Vagina (tissue), 2 donors: Measurements from ENCODE around the gene ASMT. TPM values are rescaled to one million over a fixed set of nuclear protein-coding genes. Genes with fewer than 3 reads are reported as not detected.

Source experiments
- DNase-seq, 2 donors: peaks; one replicate each; pipeline ENCODE4 v3.0.0-alpha.2; 2017; ENCODE audit errors: extremely low spot score in 2 of 2
- H3K27ac ChIP-seq: fragments of 200-600 bp; sonication (generic); one replicate; pipeline ENCODE4 v1.5.1; 2019
- H3K27me3 ChIP-seq: fragments of 200-600 bp; sonication (generic); one replicate; pipeline ENCODE4 v1.5.1; 2019
- H3K36me3 ChIP-seq, 2 donors: fragments of 200-600 bp; sonication (generic); one replicate each; pipeline ENCODE4 v1.5.1; 2017 to 2019
- H3K4me1 ChIP-seq: fragments of 200-600 bp; sonication (generic); one replicate; pipeline ENCODE4 v1.5.1; 2019
- H3K4me3 ChIP-seq, 2 donors: fragments of 200-600 bp; sonication (generic); 1 replicate in 1 of 2; 2 replicates in 1 of 2; pipeline ENCODE4 v1.5.1; 2016 to 2019
- H3K9me3 ChIP-seq: fragments of 200-600 bp; sonication (generic); one replicate; pipeline ENCODE4 v1.5.1; 2019
- POLR2A ChIP-seq, 2 donors: fragments of 450-650 bp; IDR thresholded peaks; one replicate each; pipeline ENCODE4 v1.6.1; 2017; ENCODE audit warnings: antibody characterized with exemption in 2 of 2, mild to moderate bottlenecking in 2 of 2, moderate library complexity in 2 of 2
- POLR2AphosphoS5 ChIP-seq, 2 donors: sonication (generic); formaldehyde crosslinking; IDR thresholded peaks; one replicate each; pipeline ENCODE4 v1.9.0; 2017; ENCODE audit warnings: antibody characterized with exemption in 2 of 2, mild to moderate bottlenecking in 2 of 2, low read depth in 1 of 2; ENCODE audit not compliant: insufficient read depth in 1 of 2
- intact Hi-C: fragments of 100-400 bp; cut with DNase I; formaldehyde crosslinking; loops from one replicate; pipeline ENCODE4 v1.15.1; 2023
- total RNA-seq: library from RNA; depleted of rRNA; stranded (reverse); fragments of >200 nt; gene quantifications from one replicate; pipeline ENCODE4 v1.2.3, GENCODE V29; 2016
- TF ChIP-seq, protein P1 (sequence below), 3 experiments: fragments of 450-650 bp in 2 of 3; fragments of 200-600 bp in 1 of 3; sonication (generic) in 1 of 3; IDR thresholded peaks; one replicate each; pipeline ENCODE4 v1.5.1; 2017 to 2019; ENCODE audit warnings: antibody characterized with exemption in 3 of 3, mild to moderate bottlenecking in 2 of 3, moderate library complexity in 2 of 3

The ASMT gene
- total RNA-seq, 1 donor from 2014 or later, result not detected

DNA sequence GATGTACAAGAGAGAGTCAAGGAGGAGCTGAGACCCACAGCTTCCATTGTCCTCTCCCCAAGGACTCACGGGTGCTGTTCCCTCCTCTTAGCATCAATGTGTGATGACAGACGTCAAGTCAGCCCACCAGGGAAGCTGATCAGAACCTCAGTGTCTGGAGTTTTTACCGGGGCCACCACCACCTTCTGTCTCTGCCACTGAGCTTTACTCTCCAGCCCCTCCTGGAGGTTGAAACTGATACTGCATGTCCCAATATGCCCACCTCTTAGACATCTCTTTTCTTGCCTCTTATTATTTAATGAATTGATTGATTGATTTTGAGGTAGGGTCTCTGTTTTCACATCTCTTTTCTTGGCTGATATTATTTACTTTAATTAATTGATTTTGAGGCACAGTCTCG is 33.7 kb upstream of the ASMT start:
- Histone ChIP-seq H3K4me3 (no peak overlapping the region), H3K27ac (no peak overlapping the region), H3K27me3 (no peaks in the 10 kb centered on the region), H3K9me3 (no peaks in the 10 kb centered on the region), H3K36me3 (no peaks in the 10 kb centered on the region), H3K4me1 (no peaks in the 10 kb centered on the region)
- TF ChIP-seq POLR2AphosphoS5 (IDR thresholded peaks at IDR 0.05; ENCODE audit: insufficient read depth in 1 of 2, low read depth in 1 of 2), result no peak
- TF ChIP-seq, protein P1, sequence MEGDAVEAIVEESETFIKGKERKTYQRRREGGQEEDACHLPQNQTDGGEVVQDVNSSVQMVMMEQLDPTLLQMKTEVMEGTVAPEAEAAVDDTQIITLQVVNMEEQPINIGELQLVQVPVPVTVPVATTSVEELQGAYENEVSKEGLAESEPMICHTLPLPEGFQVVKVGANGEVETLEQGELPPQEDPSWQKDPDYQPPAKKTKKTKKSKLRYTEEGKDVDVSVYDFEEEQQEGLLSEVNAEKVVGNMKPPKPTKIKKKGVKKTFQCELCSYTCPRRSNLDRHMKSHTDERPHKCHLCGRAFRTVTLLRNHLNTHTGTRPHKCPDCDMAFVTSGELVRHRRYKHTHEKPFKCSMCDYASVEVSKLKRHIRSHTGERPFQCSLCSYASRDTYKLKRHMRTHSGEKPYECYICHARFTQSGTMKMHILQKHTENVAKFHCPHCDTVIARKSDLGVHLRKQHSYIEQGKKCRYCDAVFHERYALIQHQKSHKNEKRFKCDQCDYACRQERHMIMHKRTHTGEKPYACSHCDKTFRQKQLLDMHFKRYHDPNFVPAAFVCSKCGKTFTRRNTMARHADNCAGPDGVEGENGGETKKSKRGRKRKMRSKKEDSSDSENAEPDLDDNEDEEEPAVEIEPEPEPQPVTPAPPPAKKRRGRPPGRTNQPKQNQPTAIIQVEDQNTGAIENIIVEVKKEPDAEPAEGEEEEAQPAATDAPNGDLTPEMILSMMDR (IDR thresholded peaks at IDR 0.05), result peak in 2 of 3 experiments; percentile 30 to 40
- TF ChIP-seq POLR2A (IDR thresholded peaks at IDR 0.05), result no peak
- peak in 1 of 2 donors; percentile 31 for DNase-seq
- intact Hi-C loops, result no loop called here

DNA sequence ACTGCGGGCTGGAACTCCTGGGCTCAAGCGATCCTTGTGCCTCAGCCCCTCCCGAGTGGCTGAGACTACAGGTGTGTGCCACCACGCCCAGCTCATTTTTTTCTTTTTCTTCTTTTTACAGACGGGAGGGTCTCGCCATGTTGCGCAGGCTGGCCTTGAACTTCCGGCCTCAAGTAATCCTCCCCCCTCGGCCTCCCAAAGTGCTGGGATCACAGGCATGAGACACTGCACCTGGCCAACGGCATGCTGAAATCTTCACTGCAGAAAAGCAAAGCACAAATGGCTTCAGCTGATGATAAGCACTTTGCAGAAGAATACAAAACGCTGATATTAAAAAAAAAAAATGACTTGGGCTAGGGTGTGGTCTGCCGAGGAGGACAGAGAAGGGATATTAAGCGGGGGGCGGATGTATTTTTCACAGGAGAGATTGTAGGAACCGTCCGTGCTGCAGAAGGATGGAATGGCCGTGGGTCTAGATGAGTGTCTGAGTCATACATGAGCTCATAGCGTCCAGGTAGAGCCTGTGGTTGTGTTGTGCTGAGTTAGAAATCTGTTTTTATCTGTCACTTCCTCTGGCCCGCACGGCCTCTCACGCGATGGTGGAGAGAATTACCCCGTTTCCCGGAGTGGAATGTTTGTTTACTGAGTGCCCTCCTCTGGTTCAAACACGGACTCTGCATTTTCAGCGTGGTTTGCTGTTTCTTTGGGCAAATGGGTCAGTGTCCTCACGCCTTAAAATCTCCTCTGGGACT is 32.0 kb upstream of the ASMT start:
- intact Hi-C loops, result no loop called here
- peak in 1 of 2 donors; percentile 34 for DNase-seq

DNA sequence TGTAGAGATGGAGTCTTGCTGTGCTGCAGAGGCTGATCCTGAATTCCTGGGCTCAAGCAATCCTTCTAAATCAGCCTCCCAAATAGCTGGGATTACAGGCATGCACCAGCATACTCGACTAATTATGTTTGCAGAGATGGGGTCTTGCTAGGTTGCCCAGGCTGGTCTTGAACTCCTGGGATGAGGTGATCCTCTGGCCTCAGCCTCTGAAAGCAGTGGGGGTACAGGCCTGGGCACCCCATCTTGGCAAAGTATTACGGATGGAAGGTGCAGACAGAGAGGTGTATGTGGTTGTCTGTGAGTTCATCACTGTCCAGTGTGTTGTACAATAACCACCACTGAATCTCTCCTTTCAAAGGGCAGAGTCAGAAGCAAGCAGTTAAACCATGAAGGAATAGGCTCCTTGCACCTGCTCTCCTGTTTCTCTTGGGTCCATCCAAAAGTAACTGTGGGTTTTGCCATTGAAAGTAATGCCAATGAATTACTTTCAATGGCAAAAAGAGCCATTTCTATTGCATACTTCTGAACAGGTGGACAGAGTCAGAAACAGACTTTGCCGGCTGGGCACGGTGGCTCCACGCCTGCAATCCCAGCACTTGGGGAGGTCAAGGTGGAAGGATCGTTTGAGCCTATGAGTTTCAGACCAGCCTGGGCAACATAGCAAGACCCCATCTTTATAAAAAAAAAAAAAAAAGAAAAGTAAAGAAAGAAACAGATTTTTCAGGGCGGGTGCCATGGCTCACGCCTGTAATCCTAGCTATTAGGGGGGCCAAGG is 30.4 kb upstream of the ASMT start:
- Histone ChIP-seq H3K27me3 (no peaks in the 10 kb centered on the region), H3K4me1 (no peaks in the 10 kb centered on the region), H3K9me3 (no peaks in the 10 kb centered on the region), H3K4me3 (no peak overlapping the region), H3K27ac (no peak overlapping the region), H3K36me3 (no peaks in the 10 kb centered on the region)
- intact Hi-C loops, result no loop called here
- peak in 1 of 2 donors; percentile 28 for DNase-seq
- TF ChIP-seq POLR2A (IDR thresholded peaks at IDR 0.05), result no peak
- no peak for TF ChIP-seq POLR2AphosphoS5 (IDR thresholded peaks at IDR 0.05; ENCODE audit: insufficient read depth in 1 of 2, low read depth in 1 of 2)
- TF ChIP-seq, protein P1 (IDR thresholded peaks at IDR 0.05), result no peak

More for the DNA sequence above, 32.0 kb upstream of the ASMT start:
- Histone ChIP-seq H3K27ac (no peak overlapping the region), H3K36me3 (no peaks in the 10 kb centered on the region), H3K4me1 (no peaks in the 10 kb centered on the region), H3K4me3 (no peak overlapping the region), H3K27me3 (no peaks in the 10 kb centered on the region), H3K9me3 (no peaks in the 10 kb centered on the region)
- TF ChIP-seq POLR2AphosphoS5 (IDR thresholded peaks at IDR 0.05; ENCODE audit: insufficient read depth in 1 of 2, low read depth in 1 of 2) (no peak), POLR2A (IDR thresholded peaks at IDR 0.05) (no peak)
- TF ChIP-seq, protein P1 (IDR thresholded peaks at IDR 0.05), result no peak

DNA sequence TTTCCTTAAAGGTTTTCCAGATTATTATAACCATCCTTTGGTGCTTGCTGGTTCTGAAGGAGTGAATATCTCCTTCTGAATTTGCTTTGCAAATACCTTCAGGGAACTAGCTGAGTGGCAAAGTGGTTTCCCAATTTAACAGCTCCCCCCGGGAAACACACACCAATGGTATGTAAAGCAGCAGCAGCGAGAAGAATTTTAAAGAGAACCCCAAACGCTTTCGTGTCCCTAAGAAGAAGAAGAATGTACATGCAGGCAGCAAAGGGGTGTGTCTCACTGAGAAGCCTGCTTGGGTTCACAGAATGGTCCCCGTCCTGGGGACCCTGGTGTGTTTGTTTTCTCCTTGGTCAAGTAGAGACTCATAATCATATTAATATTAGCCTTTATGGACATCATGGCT is 27.7 kb upstream of the ASMT start:
- no peak overlapping the region for H3K4me3 ChIP-seq
- no peaks in the 10 kb centered on the region for H3K27me3 ChIP-seq
- peak in 1 of 2 donors; percentile 14 for DNase-seq
- no peaks in the 10 kb centered on the region for H3K9me3 ChIP-seq
- intact Hi-C loops, result no loop called here
- H3K4me1 ChIP-seq, result no peaks in the 10 kb centered on the region
- H3K36me3 ChIP-seq, result no peaks in the 10 kb centered on the region
- TF ChIP-seq POLR2AphosphoS5 (IDR thresholded peaks at IDR 0.05; ENCODE audit: insufficient read depth in 1 of 2, low read depth in 1 of 2) (no peak), POLR2A (IDR thresholded peaks at IDR 0.05) (no peak)
- TF ChIP-seq, protein P1 (IDR thresholded peaks at IDR 0.05), result no peak
- no peak overlapping the region for H3K27ac ChIP-seq
